GM12801 (cell line): ENCODE measurements around the gene MLIP.

Experiments
- TF ChIP-seq, protein P1 (sequence below): IDR thresholded peaks from one replicate; pipeline ENCODE4 v1.5.1; 2011; ENCODE audit warnings: control low read depth; ENCODE audit not compliant: insufficient read length; ENCODE audit errors: extremely low read depth

Gene MLIP, protein sequence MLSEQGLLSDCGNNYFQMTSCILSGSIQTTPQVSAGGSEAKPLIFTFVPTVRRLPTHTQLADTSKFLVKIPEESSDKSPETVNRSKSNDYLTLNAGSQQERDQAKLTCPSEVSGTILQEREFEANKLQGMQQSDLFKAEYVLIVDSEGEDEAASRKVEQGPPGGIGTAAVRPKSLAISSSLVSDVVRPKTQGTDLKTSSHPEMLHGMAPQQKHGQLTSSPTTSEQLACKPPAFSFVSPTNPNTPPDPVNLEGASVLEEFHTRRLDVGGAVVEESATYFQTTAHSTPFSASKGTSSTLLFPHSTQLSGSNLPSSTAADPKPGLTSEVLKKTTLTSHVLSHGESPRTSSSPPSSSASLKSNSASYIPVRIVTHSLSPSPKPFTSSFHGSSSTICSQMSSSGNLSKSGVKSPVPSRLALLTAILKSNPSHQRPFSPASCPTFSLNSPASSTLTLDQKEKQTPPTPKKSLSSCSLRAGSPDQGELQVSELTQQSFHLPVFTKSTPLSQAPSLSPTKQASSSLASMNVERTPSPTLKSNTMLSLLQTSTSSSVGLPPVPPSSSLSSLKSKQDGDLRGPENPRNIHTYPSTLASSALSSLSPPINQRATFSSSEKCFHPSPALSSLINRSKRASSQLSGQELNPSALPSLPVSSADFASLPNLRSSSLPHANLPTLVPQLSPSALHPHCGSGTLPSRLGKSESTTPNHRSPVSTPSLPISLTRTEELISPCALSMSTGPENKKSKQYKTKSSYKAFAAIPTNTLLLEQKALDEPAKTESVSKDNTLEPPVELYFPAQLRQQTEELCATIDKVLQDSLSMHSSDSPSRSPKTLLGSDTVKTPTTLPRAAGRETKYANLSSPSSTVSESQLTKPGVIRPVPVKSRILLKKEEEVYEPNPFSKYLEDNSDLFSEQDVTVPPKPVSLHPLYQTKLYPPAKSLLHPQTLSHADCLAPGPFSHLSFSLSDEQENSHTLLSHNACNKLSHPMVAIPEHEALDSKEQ

DNA sequence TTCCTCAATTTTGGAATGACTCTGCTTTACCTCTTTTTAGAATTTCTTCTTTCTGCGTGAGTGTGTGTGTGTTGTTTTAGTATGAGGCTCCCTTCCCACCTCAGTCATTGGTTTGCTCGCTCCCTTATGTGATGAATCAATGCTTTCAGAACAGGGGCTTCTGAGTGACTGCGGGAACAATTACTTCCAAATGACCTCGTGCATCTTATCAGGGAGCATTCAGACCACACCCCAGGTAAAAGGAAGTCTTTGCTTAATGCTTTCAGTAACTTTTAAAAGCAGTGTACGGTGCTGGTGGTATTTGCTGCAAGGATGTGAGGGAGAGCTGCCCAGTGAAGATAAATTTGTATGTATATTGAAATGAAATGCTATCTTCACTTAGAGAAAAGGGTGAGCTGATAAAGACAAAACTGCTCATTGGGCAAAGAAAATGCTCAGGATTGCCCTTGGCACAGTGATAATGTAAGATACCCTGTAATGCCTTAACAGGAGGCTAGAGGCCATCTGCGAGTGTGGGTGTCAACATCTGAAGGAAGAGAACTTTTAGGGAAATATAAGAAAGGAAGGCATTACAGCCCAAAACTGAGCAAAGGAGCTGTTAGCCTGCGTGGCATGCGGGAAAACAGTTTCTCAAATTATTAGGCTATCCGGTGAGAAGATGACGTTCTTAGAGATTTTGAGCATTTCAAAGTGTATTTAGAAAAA is at the start of gene MLIP:
Gene MLIP (plus strand): TSS at position 103 of the 705 bp plus-strand sequence. CDS start 37 bp downstream, at position 140.
- TF ChIP-seq, protein P1, sequence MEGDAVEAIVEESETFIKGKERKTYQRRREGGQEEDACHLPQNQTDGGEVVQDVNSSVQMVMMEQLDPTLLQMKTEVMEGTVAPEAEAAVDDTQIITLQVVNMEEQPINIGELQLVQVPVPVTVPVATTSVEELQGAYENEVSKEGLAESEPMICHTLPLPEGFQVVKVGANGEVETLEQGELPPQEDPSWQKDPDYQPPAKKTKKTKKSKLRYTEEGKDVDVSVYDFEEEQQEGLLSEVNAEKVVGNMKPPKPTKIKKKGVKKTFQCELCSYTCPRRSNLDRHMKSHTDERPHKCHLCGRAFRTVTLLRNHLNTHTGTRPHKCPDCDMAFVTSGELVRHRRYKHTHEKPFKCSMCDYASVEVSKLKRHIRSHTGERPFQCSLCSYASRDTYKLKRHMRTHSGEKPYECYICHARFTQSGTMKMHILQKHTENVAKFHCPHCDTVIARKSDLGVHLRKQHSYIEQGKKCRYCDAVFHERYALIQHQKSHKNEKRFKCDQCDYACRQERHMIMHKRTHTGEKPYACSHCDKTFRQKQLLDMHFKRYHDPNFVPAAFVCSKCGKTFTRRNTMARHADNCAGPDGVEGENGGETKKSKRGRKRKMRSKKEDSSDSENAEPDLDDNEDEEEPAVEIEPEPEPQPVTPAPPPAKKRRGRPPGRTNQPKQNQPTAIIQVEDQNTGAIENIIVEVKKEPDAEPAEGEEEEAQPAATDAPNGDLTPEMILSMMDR, result no peak

DNA sequence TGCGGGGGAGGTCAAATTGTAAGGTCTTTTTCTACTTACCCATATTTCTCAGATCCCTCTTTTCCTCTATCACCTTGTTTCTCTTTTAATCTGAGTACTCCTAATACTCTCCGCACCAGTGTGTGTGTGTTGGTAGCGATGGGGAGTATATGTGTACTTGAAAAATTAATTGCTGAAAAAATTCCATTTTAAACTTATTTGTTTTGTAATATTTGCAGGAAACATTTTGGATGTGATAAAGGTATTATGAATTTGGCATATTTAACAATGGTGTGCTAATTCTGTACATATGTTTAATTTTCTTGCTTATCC is 48.1 kb upstream of the MLIP start:
- TF ChIP-seq, protein P1, result no peak

DNA sequence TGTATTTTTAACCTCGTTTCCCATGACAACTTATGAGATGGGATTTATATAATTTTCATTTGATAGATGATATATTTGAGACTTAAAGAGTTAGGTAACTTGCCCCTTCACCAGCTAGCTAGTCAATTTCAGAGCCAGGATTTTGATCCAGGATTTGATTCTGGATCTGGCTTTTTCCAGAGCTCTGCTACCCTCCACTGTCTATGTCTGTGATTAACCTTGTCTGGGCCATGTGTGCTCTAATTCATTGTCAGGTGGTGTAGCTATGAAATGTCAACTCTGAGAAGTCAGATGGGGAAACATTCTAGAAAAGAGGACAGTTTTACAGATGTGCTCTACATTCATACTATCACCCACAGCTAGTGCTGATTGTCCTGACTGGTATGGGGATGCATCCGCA is 42.5 kb upstream of the MLIP start:
- TF ChIP-seq, protein P1, result no peak

DNA sequence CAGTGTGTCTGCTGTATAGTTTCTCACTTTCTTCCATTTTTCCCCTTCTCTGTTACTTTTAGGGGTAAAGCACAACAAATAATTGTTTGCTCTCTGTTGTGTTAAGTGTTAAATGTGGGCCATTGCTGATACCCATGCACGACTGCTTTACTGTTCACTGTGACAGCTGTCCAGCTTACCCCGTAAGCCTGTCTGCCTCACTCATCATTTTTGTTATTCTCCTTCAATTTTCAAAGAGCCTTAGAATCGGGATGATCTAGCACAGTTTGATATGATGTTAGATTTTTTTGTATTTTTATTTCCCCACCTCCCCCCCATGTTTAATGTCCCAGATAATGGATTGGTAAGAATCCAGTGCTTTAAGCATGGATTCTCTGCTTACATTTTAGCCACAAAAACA is 41.2 kb upstream of the MLIP start:
- TF ChIP-seq, protein P1, result no peak

DNA sequence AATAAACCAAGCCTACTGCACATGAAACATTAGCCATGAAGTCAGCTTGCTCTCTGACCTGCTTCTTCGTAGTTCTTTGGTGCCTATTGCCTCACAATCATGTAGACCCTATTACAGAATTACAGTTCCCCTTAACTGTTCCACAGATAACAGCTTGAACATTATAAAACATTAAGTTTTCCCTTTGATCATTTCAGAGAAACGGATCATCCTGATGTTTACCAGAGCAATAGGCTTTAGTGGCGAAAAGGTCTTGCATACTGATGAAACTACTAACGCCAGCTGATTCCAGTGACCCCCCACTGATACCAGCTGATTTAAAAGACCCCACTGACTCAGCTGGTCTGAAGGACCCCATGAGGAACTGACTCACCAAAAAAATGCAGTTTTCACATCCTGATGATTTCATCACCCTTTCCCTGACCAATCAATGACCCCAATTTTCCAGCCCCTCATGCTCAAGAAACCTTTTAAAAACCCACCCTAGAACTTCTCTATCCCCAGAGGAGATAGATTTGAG is 39.4 kb upstream of the MLIP start:
- TF ChIP-seq, protein P1, result no peak

DNA sequence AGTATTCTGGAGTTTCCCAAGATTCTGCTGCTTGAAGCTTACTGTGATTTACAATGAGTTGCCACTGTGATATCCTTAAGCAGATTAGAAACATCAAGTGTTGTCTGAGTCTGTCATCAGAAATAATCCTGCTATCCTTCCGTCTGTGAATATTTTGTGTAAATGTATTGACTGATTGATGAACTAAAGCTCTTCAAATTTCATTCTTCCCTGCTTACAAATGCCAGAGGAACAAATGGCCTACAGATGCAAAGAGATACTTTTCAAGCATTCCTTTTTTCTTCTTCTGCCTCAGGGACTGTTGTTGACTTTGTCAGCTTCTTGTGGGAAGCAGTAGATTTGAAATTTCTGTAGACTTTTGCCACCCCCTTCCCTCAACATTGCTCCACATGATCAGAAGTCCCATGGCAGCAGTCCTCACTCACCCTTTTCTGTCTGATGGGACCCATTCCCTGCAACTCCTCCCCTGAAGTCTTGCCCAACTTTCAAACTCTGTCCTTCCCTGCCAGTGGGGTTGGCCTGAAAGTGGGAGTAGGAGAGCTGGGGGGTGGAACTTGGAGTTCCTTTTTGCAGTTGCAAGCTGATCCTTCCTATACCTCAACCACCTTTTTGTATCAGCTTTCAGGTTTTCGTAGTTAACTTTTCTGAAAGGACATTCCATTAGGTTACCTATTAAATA is 38.5 kb upstream of the MLIP start:
- TF ChIP-seq, protein P1, result no peak
